ENCODE data around the gene SPATA7. TPM values are rescaled to one million over a fixed set of nuclear protein-coding genes. Genes with fewer than 3 reads are reported as not detected.

The SPATA7 gene
- total and polyA plus RNA-seq, 2 of the 4 experiments (the other 2 are of a cell fraction) = 6.6 to 10.0 TPM

- no peak overlapping the region for H3K27ac ChIP-seq (ENCODE audit: insufficient read depth, low read length)
- no peaks in the 10 kb centered on the region for H3K27me3 ChIP-seq (ENCODE audit: control insufficient read depth, insufficient read depth, low read length)
- no peaks in the 10 kb centered on the region for H4K20me1 ChIP-seq (ENCODE audit: insufficient read depth, low read length)
- no peak overlapping the region for H2BK120ac ChIP-seq (ENCODE audit: low read depth, low read length)
- no peaks in the 10 kb centered on the region for H3K79me1 ChIP-seq (ENCODE audit: low read depth in 1 of 2, low read length in 2 of 2)
- H4K5ac ChIP-seq (ENCODE audit: low read depth, low read length) = no peak overlapping the region
- no peak overlapping the region for H3K56ac ChIP-seq (ENCODE audit: extremely low read depth, insufficient read depth, low read length)
- H4K8ac ChIP-seq (ENCODE audit: low read depth in 2 of 2, low read length in 2 of 2) = no peak overlapping the region
- dilution Hi-C loops (cut with HindIII; ENCODE audit: low sequenced_read_pairs, unreplicated experiment) (no loop called here), intact Hi-C loops (cut with micrococcal nuclease) (no loop called here), in situ Hi-C loops (cut with MboI; ENCODE audit: low sequenced_read_pairs) (no loop called here)
- H3K4me1 ChIP-seq (ENCODE audit: control insufficient read depth, insufficient read depth, low read length) = no peaks in the 10 kb centered on the region
- no CpG with 5 or more reads among the region's 1 CpG for WGBS, 2 experiments (ENCODE audit: extremely low coverage in 2 of 2, insufficient read length in 1 of 2)
- no peaks in the 10 kb centered on the region for H3K9me1 ChIP-seq (ENCODE audit: insufficient read depth, low read length)
- no peak overlapping the region for H2BK5ac ChIP-seq (ENCODE audit: low read depth, low read length, poor library complexity, severe bottlenecking)
- no peak overlapping the region for H2AK9ac ChIP-seq (replicated peaks; ENCODE audit: low read depth, low read length, poor library complexity)
- no peak overlapping the region for H3K4ac ChIP-seq (ENCODE audit: low read depth, low read length)
- no peak overlapping the region for H3K14ac ChIP-seq (replicated peaks; ENCODE audit: low read depth, low read length)
- H2BK20ac ChIP-seq (ENCODE audit: low read depth, low read length) = no peak overlapping the region
- H2AFZ ChIP-seq (replicated peaks; ENCODE audit: low read length, poor library complexity) = no peak overlapping the region
- no peak overlapping the region for H4K91ac ChIP-seq (ENCODE audit: insufficient read depth, low read depth, low read length)
- ChIA-PET POLR2A (ENCODE audit: unreplicated experiment) (no interaction called here), CTCF (no interaction called here)
- no peaks in the 10 kb centered on the region for H3K36me3 ChIP-seq (ENCODE audit: control insufficient read depth, insufficient read depth, low read length)
- no peak overlapping the region for H3K4me3 ChIP-seq (ENCODE audit: insufficient read depth, low read depth, low read length)
- DNase-seq (no peak), ATAC-seq (ENCODE audit: low read depth) (no peak)
- H3K23ac ChIP-seq (ENCODE audit: low read depth, low read length) = no peak overlapping the region
- TF ChIP-seq FOS (IDR thresholded peaks at IDR 0.05; ENCODE audit: low read depth, low read length) = no peak
- TF ChIP-seq CHD1 (IDR thresholded peaks at IDR 0.05; ENCODE audit: low read depth, low read length) = no peak
- TF ChIP-seq SMC3 (IDR thresholded peaks at IDR 0.05; ENCODE audit: low read depth, low read length) = no peak
- no peak for TF ChIP-seq CEBPB (IDR thresholded peaks at IDR 0.05; ENCODE audit: low read depth, low read length)
- TF ChIP-seq POLR2A (IDR thresholded peaks at IDR 0.05; ENCODE audit: low read depth, low read length) = no peak
- no peak for TF ChIP-seq RFX5 (IDR thresholded peaks at IDR 0.05; ENCODE audit: low read depth, low read length)
- no peak for TF ChIP-seq NFE2L2 (IDR thresholded peaks at IDR 0.05; ENCODE audit: low read depth, low read length)
- TF ChIP-seq RAD21 (IDR thresholded peaks at IDR 0.05; ENCODE audit: low read length) = no peak
- TF ChIP-seq CTCF (conservative IDR thresholded peaks at IDR 0.05; ENCODE audit: low read depth, low read length) = no peak
- TF ChIP-seq ELK1 (IDR thresholded peaks at IDR 0.05; ENCODE audit: borderline replicate concordance, low read depth, low read length) = no peak
- no peak for TF ChIP-seq USF2 (IDR thresholded peaks at IDR 0.05; ENCODE audit: low read depth, low read length)
- TF ChIP-seq MXI1 (IDR thresholded peaks at IDR 0.05; ENCODE audit: borderline replicate concordance, low read depth, low read length) = no peak
- TF ChIP-seq MAZ (IDR thresholded peaks at IDR 0.05; ENCODE audit: borderline replicate concordance, low read depth, low read length) = no peak
- TF ChIP-seq BHLHE40 (IDR thresholded peaks at IDR 0.05; ENCODE audit: low read depth, low read length) = no peak
- no peak for TF ChIP-seq RCOR1 (IDR thresholded peaks at IDR 0.05; ENCODE audit: insufficient replicate concordance, low read length)
- TF ChIP-seq MAFK (IDR thresholded peaks at IDR 0.05; ENCODE audit: low read depth, low read length) = no peak
- no peak overlapping the region for H2AK5ac ChIP-seq (ENCODE audit: low read depth, low read length)
- no peak overlapping the region for H3K18ac ChIP-seq (ENCODE audit: low read depth, low read length)
- H3K9ac ChIP-seq (ENCODE audit: low read depth, low read length) = no peak overlapping the region
- H2BK15ac ChIP-seq (ENCODE audit: low read depth, low read length) = no peak overlapping the region
- H3K4me2 ChIP-seq (ENCODE audit: low read depth, low read length) = no peak overlapping the region
- BruUV-seq (replicated peaks) = no TSS peak
- H3K9me3 ChIP-seq (ENCODE audit: control insufficient read depth, insufficient read depth, low read length) = no peaks in the 10 kb centered on the region
Observed at GRCh38 chr14:88369496-88369895, 16.0 kb upstream of the SPATA7 start.
